CD8-positive, alpha-beta memory T cell (primary cell): Measurements from ENCODE around the gene DACT2. TPM values are rescaled to one million over a fixed set of nuclear protein-coding genes. Genes with fewer than 3 reads are reported as not detected.

ENCODE experiments used
- CTCF ChIA-PET: fragments of 350-600 bp; sonication (Branson Sonifier 250); formaldehyde crosslinking; loops from one replicate; lab custom pipeline; 2021; ENCODE audit warnings: antibody characterized with exemption; lab: Charles Lee
- POLR2A ChIA-PET: fragments of 350-600 bp; sonication (Branson Sonifier 250); formaldehyde crosslinking; loops from one replicate; lab custom pipeline; 2021; ENCODE audit warnings: antibody characterized with exemption; lab: Charles Lee
- DNase-seq, 5 donors: peaks; one replicate each; pipeline versions ENCODE4 v3.0.0 to v3.0.0-alpha.2; 2020 to 2022; ENCODE audit warnings: mixed read lengths in 1 of 5
- H3K27ac ChIP-seq: one replicate; pipeline ENCODE4 v1.7.0; 2013; ENCODE audit warnings: low read depth, mild to moderate bottlenecking, low read length, moderate library complexity
- H3K27me3 ChIP-seq: 2 replicates; pipeline ENCODE4 v1.7.0; 2013; ENCODE audit warnings: low read length, mild to moderate bottlenecking; ENCODE audit not compliant: insufficient read depth, poor library complexity, severe bottlenecking
- H3K36me3 ChIP-seq: 2 replicates; pipeline ENCODE4 v1.7.0; 2013; ENCODE audit warnings: mild to moderate bottlenecking, low read length, moderate library complexity; ENCODE audit not compliant: insufficient read depth
- H3K4me1 ChIP-seq: 2 replicates; pipeline ENCODE4 v1.7.0; 2013; ENCODE audit warnings: mild to moderate bottlenecking, low read length, moderate library complexity; ENCODE audit not compliant: insufficient read depth
- H3K4me3 ChIP-seq: 2 replicates; pipeline ENCODE4 v1.7.0; 2013; ENCODE audit warnings: mild to moderate bottlenecking, low read length
- H3K9me3 ChIP-seq: 2 replicates; pipeline ENCODE4 v1.7.0; 2013; ENCODE audit warnings: mild to moderate bottlenecking, low read length
- H3K27ac Mint-ChIP-seq, 8 donors: one replicate each; pipeline ENCODE4 v1.8.0; 2020 to 2021; ENCODE audit warnings: mixed read lengths in 8 of 8, mild to moderate bottlenecking in 6 of 8, inconsistent platforms in 3 of 8, moderate library complexity in 3 of 8
- H3K27me3 Mint-ChIP-seq, 2 donors: one replicate each; pipeline ENCODE4 v1.8.0; 2020 to 2021; ENCODE audit warnings: mixed read lengths in 2 of 2, mild to moderate bottlenecking in 1 of 2, moderate library complexity in 1 of 2
- H3K36me3 Mint-ChIP-seq, 3 donors: one replicate each; pipeline ENCODE4 v1.8.0; 2020 to 2021; ENCODE audit warnings: mixed read lengths in 3 of 3, inconsistent platforms in 1 of 3, mild to moderate bottlenecking in 1 of 3
- H3K4me1 Mint-ChIP-seq, 3 donors: one replicate each; pipeline ENCODE4 v1.8.0; 2020 to 2021; ENCODE audit warnings: mixed read lengths in 3 of 3, inconsistent platforms in 1 of 3, mild to moderate bottlenecking in 1 of 3
- H3K4me3 Mint-ChIP-seq, 7 donors: one replicate each; pipeline ENCODE4 v1.8.0; 2020 to 2021; ENCODE audit warnings: mixed read lengths in 7 of 7, mild to moderate bottlenecking in 6 of 7, moderate library complexity in 4 of 7, inconsistent platforms in 2 of 7
- H3K9me3 Mint-ChIP-seq, 5 donors: one replicate each; pipeline ENCODE4 v1.8.0; 2020 to 2022; ENCODE audit warnings: mixed read lengths in 5 of 5, mild to moderate bottlenecking in 3 of 5, moderate library complexity in 2 of 5, inconsistent platforms in 1 of 5
- polyA plus RNA-seq: library from polyadenylated mRNA; unstranded; fragments of 300-500 nt; fragmentation: Illumina TruSeq; gene quantifications from one replicate; pipeline ENCODE4 v1.2.3, GENCODE V29; 2021
- total RNA-seq, 2 experiments: library from RNA; stranded (reverse); gene quantifications; one replicate each; pipeline ENCODE4 v1.2.3, GENCODE V29; 2021

The DACT2 gene
- total and polyA plus RNA-seq, 3 experiments from 2014 or later: not detected

- no peak overlapping the region for H3K27ac Mint-ChIP-seq
- Histone ChIP-seq H3K27ac (no peak overlapping the region), H3K9me3 (no peaks in the 10 kb centered on the region), H3K27me3 (no peaks in the 10 kb centered on the region), H3K36me3 (no peaks in the 10 kb centered on the region), H3K4me1 (no peaks in the 10 kb centered on the region), H3K4me3 (no peak overlapping the region)
- H3K4me3 Mint-ChIP-seq: no peak overlapping the region
- no peak for DNase-seq
- no peaks in the 10 kb centered on the region for H3K9me3 Mint-ChIP-seq
- CTCF ChIA-PET: no interaction called here
- H3K36me3 Mint-ChIP-seq: no peaks in the 10 kb centered on the region
- H3K4me1 Mint-ChIP-seq: no peaks in the 10 kb centered on the region
- H3K27me3 Mint-ChIP-seq: peaks cover 5 to 7% of the 10 kb centered on the region in 2 donors
- POLR2A ChIA-PET: no interaction called here
Observed at GRCh38 chr6:168301648-168302398, 17.8 kb downstream of the DACT2 start.

DNA sequence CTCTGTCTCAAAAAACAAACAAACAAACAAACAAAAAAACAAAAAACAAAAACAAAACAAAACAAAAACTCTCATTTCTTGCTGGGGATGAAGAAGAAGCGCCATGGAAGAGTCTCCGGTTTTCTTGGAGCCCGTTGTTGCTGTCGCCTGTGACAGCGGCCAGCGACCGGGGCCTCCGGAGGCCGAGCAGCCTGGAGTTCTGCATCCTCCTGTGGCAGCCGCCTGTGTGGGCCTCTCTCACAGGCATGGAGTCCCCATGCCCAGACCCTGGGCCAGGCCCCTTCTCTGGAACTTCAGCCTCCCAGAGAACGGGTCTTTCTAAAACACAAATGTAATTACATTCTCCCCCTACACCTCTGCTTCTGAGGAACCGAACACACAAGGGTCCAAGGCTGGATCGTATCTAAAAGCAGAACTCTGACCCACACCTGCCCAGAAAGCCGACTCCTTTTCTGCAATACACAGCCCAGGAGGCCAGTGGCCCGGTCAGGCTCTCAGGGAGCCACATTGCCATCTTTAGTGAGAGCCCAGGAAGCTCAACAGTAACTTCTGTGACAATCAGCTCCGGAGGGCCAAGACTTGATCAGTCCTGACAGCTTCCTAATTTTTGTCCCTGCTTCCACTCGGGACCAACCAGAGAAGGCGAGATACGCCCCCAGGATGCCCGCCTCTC lies 18.5 kb downstream of the DACT2 start:
- H3K27ac Mint-ChIP-seq: no peak overlapping the region

DNA sequence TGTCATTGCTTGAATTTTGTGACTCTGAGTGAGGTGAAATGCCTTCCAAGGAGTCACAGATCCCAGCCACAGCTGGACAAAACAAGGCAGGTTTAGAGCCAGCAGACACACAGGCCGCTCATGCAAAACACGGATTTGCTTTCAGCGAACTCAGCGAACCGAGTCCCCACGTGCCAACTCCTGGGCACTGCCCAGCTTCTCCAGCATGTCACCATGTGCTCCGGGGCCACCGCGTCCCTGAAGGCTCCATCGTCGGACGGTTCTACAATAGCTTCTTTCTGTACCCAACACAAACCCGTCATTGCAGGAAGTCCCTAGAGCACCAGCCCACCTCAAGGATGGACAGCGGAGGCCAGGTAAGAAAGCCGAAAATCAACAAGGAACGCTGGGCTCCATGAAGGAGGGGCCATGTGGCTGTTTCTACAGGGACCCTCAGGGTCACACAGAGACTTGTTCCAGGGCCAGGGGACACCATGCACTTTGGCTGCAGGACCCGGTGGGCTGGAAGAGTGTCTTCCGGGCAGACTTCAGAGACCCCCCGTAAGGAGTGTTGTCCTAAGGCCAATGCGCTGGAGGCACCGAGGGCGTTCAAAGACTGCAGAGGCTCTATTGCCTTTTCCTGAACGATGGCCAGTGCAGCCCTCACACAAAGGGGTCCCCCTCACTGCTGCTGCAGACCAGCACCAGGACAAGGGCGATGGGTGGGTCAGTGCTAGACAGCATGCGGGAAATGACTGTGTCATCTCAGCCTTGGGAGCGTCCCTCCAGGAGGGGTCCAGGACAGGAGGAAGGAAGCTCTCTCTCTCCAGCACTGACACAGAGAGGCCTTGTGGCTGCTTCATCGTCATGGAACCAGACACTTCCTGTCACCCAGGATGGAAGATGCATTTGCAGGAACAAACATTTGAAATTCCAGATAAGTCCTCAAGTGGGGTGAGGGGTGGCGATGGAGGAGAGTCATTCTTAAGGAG lies 19.8 kb downstream of the DACT2 start:
- no peaks in the 10 kb centered on the region for H3K9me3 ChIP-seq
- DNase-seq: no peak
- CTCF ChIA-PET: no interaction called here
- H3K4me3 Mint-ChIP-seq: no peak overlapping the region
- no peaks in the 10 kb centered on the region for H3K4me1 ChIP-seq
- H3K27me3 Mint-ChIP-seq: peaks cover 5 to 7% of the 10 kb centered on the region in 2 donors
- POLR2A ChIA-PET: no interaction called here
- no peaks in the 10 kb centered on the region for H3K27me3 ChIP-seq
- no peaks in the 10 kb centered on the region for H3K4me1 Mint-ChIP-seq
- no peak overlapping the region for H3K27ac ChIP-seq
- no peak overlapping the region for H3K4me3 ChIP-seq
- no peaks in the 10 kb centered on the region for H3K9me3 Mint-ChIP-seq
- no peaks in the 10 kb centered on the region for H3K36me3 Mint-ChIP-seq
- no peak overlapping the region for H3K27ac Mint-ChIP-seq
- no peaks in the 10 kb centered on the region for H3K36me3 ChIP-seq

More for the DNA sequence above, 18.5 kb downstream of the DACT2 start:
- H3K4me1 Mint-ChIP-seq: no peaks in the 10 kb centered on the region
- H3K36me3 Mint-ChIP-seq: no peaks in the 10 kb centered on the region
- Histone ChIP-seq H3K9me3 (no peaks in the 10 kb centered on the region), H3K36me3 (no peaks in the 10 kb centered on the region), H3K4me3 (no peak overlapping the region), H3K4me1 (no peaks in the 10 kb centered on the region), H3K27ac (no peak overlapping the region), H3K27me3 (no peaks in the 10 kb centered on the region)
- no peak for DNase-seq
- ChIA-PET POLR2A (no interaction called here), CTCF (no interaction called here)
- no peaks in the 10 kb centered on the region for H3K9me3 Mint-ChIP-seq
- peaks cover 5 to 7% of the 10 kb centered on the region in 2 donors for H3K27me3 Mint-ChIP-seq
- H3K4me3 Mint-ChIP-seq: no peak overlapping the region

GRCh38 chr6:168297643-168298042 lies 21.9 kb downstream of the DACT2 start:
- H3K9me3 Mint-ChIP-seq: no peaks in the 10 kb centered on the region
- no peak overlapping the region for H3K27ac ChIP-seq
- H3K27me3 Mint-ChIP-seq: peaks cover 3 to 5% of the 10 kb centered on the region in 2 donors
- H3K36me3 Mint-ChIP-seq: no peaks in the 10 kb centered on the region
- H3K4me1 ChIP-seq: no peaks in the 10 kb centered on the region
- no peak for DNase-seq
- no peaks in the 10 kb centered on the region for H3K36me3 ChIP-seq
- no peaks in the 10 kb centered on the region for H3K4me1 Mint-ChIP-seq
- CTCF ChIA-PET: no interaction called here
- no peak overlapping the region for H3K4me3 Mint-ChIP-seq
- POLR2A ChIA-PET: no interaction called here
- no peak overlapping the region for H3K27ac Mint-ChIP-seq
- no peaks in the 10 kb centered on the region for H3K27me3 ChIP-seq
- H3K9me3 ChIP-seq: no peaks in the 10 kb centered on the region
- H3K4me3 ChIP-seq: no peak overlapping the region

GRCh38 chr6:168294901-168295300 lies 24.7 kb downstream of the DACT2 start:
- H3K27me3 Mint-ChIP-seq: no peaks in the 10 kb centered on the region
- H3K27ac Mint-ChIP-seq: no peak overlapping the region
- CTCF ChIA-PET: no interaction called here
- Histone ChIP-seq H3K4me3 (no peak overlapping the region), H3K27me3 (no peaks in the 10 kb centered on the region), H3K4me1 (no peaks in the 10 kb centered on the region), H3K27ac (no peak overlapping the region), H3K36me3 (no peaks in the 10 kb centered on the region), H3K9me3 (no peaks in the 10 kb centered on the region)
- H3K36me3 Mint-ChIP-seq: no peaks in the 10 kb centered on the region
- no peaks in the 10 kb centered on the region for H3K4me1 Mint-ChIP-seq
- no peaks in the 10 kb centered on the region for H3K9me3 Mint-ChIP-seq
- DNase-seq: no peak
- H3K4me3 Mint-ChIP-seq: no peak overlapping the region
- POLR2A ChIA-PET: no interaction called here

GRCh38 chr6:168293636-168294530 lies 25.7 kb downstream of the DACT2 start:
- H3K4me1 ChIP-seq: no peaks in the 10 kb centered on the region

GRCh38 chr6:168292826-168293225 lies 26.8 kb downstream of the DACT2 start:
- CTCF ChIA-PET: no interaction called here
- no peak for DNase-seq

More at GRCh38 chr6:168293636-168294530, 25.7 kb downstream of the DACT2 start:
- Mint-ChIP-seq H3K4me1 (no peaks in the 10 kb centered on the region), H3K36me3 (no peaks in the 10 kb centered on the region), H3K27me3 (no peaks in the 10 kb centered on the region), H3K9me3 (no peaks in the 10 kb centered on the region), H3K27ac (no peak overlapping the region), H3K4me3 (no peak overlapping the region)
- DNase-seq: no peak
- H3K27me3 ChIP-seq: no peaks in the 10 kb centered on the region
- POLR2A ChIA-PET: no interaction called here
- no peaks in the 10 kb centered on the region for H3K36me3 ChIP-seq
- H3K9me3 ChIP-seq: no peaks in the 10 kb centered on the region
- no peak overlapping the region for H3K27ac ChIP-seq
- H3K4me3 ChIP-seq: no peak overlapping the region
- CTCF ChIA-PET: no interaction called here

More at GRCh38 chr6:168292826-168293225, 26.8 kb downstream of the DACT2 start:
- Histone ChIP-seq H3K27me3 (no peaks in the 10 kb centered on the region), H3K4me3 (no peak overlapping the region), H3K9me3 (no peaks in the 10 kb centered on the region), H3K4me1 (no peaks in the 10 kb centered on the region), H3K36me3 (no peaks in the 10 kb centered on the region), H3K27ac (no peak overlapping the region)
- POLR2A ChIA-PET: no interaction called here
- Mint-ChIP-seq H3K36me3 (no peaks in the 10 kb centered on the region), H3K4me3 (no peak overlapping the region), H3K4me1 (no peaks in the 10 kb centered on the region), H3K27ac (no peak overlapping the region), H3K9me3 (no peaks in the 10 kb centered on the region), H3K27me3 (no peaks in the 10 kb centered on the region)
